NCI-H69 (cell line): ENCODE data around the gene C1QTNF9.
A peak's percentile ranks its signal among the peaks of the same experiment; 100 is the strongest.
"Not testable (repeated sequence)": the region's sequence is repeated elsewhere in the genome, so short reads cannot be mapped to it uniquely, and the experiment has no call there.

ENCODE experiments used
- DNase-seq: peaks from one replicate; lab custom pipeline; 2025; lab: John Stamatoyannopoulos, UW

C1QTNF9 gene

GRCh38 chr13:24282256-24282655, 27.1 kb upstream of the C1QTNF9 start:
- DNase-seq = peak; percentile 61

- DNase-seq = no peak
Measured at GRCh38 chr13:24284889-24285565, 24.4 kb upstream of the C1QTNF9 start.

- DNase-seq = no peak
Measured at GRCh38 chr13:24286624-24287023, 22.8 kb upstream of the C1QTNF9 start.

GRCh38 chr13:24287748-24288287, 21.6 kb upstream of the C1QTNF9 start:
- DNase-seq = no peak

DNA sequence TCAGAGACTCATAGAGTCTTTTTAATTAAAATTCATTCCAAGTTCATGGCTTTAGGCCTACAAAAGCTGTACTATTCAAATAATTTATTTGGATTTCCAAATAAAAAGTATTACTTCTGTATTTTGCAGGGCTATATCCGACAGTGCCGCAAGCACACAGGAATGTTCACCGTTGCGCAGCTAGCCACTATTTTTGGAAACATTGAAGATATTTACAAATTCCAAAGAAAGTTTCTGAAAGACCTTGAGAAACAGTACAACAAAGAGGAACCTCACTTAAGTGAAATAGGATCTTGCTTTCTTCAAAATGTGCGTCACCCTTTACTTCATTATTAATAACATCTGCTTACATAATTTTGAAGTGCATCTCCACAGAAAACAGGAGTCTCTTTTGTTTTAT, 20.5 kb upstream of the C1QTNF9 start:
- no peak for DNase-seq

- no peak for DNase-seq
Measured at GRCh38 chr13:24290280-24290932, 19.0 kb upstream of the C1QTNF9 start.

DNA sequence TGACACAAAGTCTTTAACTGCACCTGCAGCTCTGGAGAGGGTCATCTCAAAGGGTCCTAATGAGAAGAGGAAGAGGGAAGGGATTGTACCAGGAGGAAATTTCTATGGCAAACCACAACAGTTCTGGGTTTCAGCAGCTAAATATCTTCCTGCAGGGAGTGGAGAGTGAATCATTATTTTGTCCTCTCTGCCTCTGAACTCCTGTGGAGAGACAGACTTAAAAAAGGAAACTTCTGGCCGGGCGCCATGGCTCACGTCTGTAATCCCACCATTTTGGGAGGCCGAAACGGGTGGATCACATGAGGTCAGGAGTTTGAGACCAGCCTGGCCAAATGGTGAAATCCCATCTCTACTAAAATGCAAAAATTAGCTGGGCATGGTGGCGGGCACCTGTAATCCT, 16.9 kb upstream of the C1QTNF9 start:
- no peak for DNase-seq

DNA sequence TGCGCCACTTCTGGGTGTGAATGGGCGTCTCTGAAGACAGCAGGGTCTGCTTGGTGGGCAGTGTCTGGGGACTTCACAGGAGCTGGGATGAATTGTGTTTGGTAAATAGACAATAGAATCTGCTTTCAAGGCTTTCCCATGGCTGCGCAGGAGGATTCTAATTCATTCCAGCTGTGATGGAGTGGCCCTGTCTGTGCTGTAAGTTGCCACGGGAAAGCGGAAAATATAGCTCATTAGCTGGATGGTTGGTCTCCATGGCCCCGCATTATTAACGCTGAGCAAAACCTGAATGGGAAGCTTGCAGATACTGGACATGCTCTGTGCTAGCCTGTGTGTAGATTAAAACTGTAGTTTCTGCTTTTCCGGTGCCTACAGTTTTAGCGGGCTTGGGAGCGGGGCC, 15.6 kb upstream of the C1QTNF9 start:
- DNase-seq = no peak

DNA sequence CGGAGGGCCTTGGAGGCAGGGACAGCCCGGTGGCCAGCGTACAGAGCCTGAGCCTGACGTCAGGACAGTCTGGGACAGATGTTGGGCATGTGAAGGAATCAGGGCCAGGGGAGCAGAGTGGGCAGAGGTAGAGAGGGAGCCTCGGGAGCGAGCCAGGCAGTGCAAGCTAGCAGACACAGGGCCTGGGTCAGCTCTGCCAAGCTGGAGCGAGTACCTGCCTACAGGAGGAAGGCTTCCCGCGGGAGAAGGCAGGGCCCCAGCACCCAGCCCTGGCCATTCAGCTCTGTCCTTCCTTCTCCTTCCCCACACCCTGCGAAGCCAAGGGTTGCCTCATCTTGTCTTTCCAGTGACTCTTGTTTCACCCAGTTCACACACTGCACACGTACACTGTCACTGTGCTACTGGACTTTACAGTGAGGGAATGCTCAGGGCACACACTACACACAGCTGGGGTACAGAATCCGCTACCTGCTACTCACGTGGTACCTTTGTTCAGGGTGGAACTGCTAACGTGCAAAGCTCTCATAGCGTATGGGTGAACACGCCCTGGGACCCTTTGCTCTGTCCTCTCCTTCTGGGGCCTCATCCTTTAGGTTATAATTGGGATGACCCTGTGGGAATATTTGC, 9.8 kb upstream of the C1QTNF9 start:
- no peak for DNase-seq

DNA sequence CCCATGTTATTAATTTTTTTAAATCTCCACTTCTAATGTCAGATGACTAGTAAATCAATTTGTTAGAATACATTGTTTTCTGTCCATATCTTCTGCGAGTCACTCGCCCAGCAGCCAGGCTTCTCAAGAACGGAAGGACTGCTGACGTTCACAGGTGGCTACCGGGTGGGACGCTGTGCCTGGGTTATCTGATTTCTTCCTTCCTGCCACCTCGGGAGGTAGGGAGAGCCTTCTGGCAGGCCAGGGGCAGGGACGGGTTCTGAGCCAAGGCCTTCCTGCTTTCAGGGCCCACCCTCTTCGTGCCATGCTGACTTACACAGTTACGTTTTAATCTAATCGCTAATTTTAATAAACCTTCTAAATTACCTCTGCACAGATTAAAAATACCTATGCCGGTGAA, 7.9 kb upstream of the C1QTNF9 start:
- no peak for DNase-seq

- no peak for DNase-seq
Measured at GRCh38 chr13:24301911-24302310, 7.5 kb upstream of the C1QTNF9 start.

- DNase-seq = no peak
Measured at GRCh38 chr13:24304620-24305019, 4.8 kb upstream of the C1QTNF9 start.

GRCh38 chr13:24306632-24307031, 2.7 kb upstream of the C1QTNF9 start:
- DNase-seq = no peak

DNA sequence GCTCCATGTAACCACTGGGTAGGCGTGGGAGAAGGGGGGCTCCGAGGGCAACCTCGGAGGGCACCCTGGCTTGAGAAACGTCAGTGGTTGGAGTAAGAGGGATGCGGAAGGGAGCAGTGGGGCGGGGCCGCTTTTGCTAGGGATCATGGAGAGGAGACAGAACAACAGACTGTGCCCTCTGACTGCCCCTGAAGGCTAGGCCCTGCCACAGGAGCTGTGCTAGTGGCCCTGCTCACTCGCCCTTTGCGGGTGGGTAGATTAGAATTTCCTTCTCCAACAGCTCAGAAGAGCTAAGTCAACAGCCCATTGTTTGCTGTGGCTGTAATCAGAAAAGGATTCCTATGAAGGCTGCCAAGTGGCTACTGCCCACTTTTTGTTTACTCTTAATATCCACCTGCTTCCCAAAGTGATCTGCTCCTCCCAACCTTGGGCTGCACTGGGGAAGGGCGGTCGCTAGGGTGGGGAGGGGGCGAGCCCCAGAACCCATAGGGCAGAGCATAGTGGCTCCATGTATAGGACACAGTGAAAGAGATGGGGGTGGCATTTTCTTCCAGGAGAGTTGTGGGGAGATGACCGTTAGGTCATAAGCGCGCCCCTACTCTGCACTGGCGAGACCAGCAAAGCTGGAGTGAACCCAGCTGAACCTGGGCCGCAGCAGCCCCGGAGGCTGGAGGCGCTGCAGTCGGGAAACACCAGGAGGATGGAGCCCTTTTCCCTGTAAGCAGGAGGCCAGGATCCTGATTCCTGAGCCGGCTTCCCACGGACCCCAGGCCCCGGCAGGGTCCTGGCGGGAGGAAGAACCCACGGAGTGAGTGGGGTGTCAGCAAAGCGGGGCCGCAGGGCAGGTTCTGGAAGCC, 1.9 kb upstream of the C1QTNF9 start:
- DNase-seq = peak; percentile 48

DNA sequence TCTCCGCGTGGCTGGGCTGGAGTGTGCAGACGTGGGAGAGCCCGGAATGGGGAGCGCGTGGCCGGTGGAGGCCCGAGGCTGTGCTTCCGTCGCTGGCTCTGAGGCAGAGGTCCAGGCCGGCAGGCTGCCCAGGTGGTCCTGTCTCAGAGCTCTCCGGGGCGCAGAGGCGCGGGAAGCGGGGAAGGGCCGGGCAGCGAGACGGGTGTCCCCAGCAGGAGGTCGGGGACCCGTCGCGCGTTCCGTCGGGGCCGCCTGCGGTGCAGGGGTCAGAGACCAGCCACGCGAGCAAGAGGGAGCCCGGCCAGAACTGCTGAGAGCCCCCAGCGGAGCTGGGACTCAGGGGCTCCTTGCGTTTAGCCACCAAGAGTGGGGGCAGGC, 1.3 kb upstream of the C1QTNF9 start:
- DNase-seq = no peak

DNA sequence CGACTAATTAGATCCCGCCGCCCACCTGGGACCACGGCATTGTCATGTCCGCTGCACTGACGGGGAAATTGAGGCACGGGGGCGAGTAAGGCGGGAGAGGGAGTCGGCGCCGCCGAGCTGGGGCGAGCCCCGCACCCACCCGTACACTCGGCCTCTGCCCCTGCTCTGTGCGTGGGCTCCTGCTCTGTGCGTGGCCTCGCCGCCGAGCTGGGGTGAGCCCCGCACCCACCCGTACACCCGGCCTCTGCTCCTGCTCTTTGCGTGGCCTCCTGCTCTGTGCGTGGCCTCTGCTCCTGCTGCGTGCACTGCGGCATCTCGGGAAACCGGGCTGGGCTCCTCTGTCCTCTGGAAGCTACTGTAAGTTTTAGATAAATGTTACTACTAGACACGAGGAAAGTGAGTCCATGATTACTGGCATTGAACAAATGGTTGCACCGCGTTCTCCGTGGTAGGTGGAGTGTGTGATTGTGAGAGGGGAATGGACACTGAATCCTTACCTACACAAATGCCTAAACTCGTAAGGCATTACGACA, 826 bp upstream of the C1QTNF9 start:
- no peak for DNase-seq

GRCh38 chr13:24313439-24313838, 4.1 kb downstream of the C1QTNF9 start:
- DNase-seq = peak; percentile 0

DNA sequence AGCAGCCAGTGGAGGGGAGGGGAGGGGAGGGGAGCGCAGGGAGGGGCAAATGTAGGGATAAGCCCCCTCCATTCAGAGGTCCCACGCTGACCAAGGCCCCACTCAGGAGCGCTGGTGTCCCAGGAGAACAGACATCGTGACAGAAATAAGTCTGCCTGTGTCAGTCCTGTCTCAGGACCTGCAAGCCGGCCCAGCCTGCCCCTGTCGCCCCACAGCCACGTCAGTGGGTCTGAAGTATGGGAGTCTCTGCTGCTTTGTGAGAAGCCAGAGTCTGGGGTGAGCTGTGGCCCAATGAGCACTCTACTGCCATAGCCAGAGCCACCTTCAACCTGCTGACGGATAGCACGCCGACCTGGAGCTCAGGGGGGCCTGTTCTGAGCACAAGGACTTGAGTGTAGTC, 8.5 kb downstream of the C1QTNF9 start:
- not testable (repeated sequence) for DNase-seq

DNA sequence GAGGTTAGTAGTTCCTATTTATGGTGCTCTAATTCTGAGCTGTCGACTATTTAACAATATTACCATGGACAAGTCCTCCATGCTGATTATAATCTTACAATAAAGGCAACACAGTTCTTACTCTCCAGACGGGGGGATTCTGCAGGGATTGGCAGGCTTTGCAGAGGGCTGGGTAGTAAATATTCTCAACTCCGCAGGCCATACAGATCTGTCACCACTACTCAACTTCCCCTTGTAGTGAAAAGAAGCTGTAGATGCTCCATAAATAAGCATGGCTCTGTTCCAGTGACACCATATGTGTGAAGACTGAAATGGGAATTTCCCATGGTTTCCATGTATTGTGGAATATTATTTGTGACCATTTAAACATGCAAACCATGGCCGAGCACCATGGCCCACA, 9.5 kb downstream of the C1QTNF9 start:
- not testable (repeated sequence) for DNase-seq

DNA sequence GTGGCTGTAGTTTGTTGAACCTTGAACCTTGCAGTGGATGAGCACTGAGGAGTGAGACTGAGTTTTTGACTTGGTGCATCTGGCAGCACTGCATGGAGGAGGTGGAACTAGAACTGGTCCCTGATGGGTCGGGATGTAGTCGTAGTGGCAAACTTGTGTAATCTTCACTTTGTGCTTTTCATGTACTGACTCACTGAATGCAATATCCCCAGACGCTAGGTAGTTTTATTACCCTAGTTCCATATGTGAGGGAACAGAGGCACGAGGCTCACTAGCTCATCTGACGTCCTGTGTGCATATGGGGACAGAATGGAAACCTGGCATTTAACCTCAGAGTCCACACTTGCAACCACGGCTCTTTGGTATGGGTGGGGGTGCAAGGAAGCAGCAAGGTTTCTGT, 10.3 kb downstream of the C1QTNF9 start:
- not testable (repeated sequence) for DNase-seq

DNA sequence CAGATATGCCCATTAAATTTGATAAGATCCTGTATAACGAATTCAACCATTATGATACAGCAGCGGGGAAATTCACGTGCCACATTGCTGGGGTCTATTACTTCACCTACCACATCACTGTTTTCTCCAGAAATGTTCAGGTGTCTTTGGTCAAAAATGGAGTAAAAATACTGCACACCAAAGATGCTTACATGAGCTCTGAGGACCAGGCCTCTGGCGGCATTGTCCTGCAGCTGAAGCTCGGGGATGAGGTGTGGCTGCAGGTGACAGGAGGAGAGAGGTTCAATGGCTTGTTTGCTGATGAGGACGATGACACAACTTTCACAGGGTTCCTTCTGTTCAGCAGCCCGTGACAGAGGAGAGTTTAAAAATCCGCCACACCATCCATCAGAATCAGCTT, 12.0 kb downstream of the C1QTNF9 start:
- DNase-seq = not testable (repeated sequence)

GRCh38 chr13:24322470-24322869, 13.1 kb downstream of the C1QTNF9 start:
- DNase-seq = not testable (repeated sequence)
